IPS-20b (cell line): ENCODE measurements around the gene MTA2.
A peak's percentile ranks its signal among the peaks of the same experiment; 100 is the strongest.
"Not testable (repeated sequence)": the region's sequence is repeated elsewhere in the genome, so short reads cannot be mapped to it uniquely, and the experiment has no call there.

ENCODE experiments used
- H3K27ac ChIP-seq: one replicate; pipeline ENCODE4 v1.5.1; 2013; ENCODE audit warnings: low read length
- H3K27me3 ChIP-seq: 2 replicates; pipeline ENCODE4 v1.6.1; 2013; ENCODE audit warnings: mild to moderate bottlenecking, low read length, inconsistent platforms; ENCODE audit not compliant: insufficient read depth
- H3K36me3 ChIP-seq: 2 replicates; pipeline ENCODE4 v1.6.1; 2013; ENCODE audit warnings: low read depth, mild to moderate bottlenecking, inconsistent platforms, low read length, moderate library complexity; ENCODE audit not compliant: insufficient read depth
- H3K4me1 ChIP-seq: 2 replicates; pipeline ENCODE4 v1.6.1; 2013; ENCODE audit warnings: mild to moderate bottlenecking, control low read depth, inconsistent platforms, low read length, moderate library complexity; ENCODE audit not compliant: insufficient read depth
- H3K4me3 ChIP-seq: 2 replicates; pipeline ENCODE4 v1.5.1; 2013; ENCODE audit warnings: mild to moderate bottlenecking, low read length, inconsistent platforms
- H3K9ac ChIP-seq: 2 replicates; pipeline ENCODE4 v1.6.1; 2013; ENCODE audit warnings: low read depth, mild to moderate bottlenecking, inconsistent platforms, low read length, moderate library complexity
- H3K9me3 ChIP-seq: 2 replicates; pipeline ENCODE4 v1.6.1; 2013; ENCODE audit warnings: mild to moderate bottlenecking, low read depth, low read length, inconsistent platforms; ENCODE audit not compliant: insufficient read depth

The MTA2 gene

DNA sequence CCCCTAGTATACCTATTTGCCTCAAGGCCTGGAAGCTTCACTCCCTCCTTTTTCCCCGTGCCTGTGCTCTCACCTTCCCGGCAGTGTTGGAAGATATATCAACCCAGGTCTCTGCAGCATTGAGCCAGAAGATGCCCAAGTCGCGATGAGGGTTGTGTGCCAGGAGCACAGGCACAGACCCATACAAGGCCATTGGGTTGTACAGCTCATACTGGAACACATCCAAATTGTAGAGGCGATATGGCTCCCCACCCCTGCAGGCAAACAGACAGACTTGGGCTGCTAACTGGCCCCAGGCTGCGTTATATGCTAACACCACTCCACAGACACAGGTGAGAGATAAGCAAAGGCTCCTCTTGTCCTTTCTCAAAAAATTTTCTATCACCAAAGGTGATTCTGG lies 30.8 kb upstream of the MTA2 start:
- Histone ChIP-seq H3K27ac (no peak overlapping the region), H3K9me3 (no peaks in the 10 kb centered on the region), H3K27me3 (no peaks in the 10 kb centered on the region), H3K36me3 (peaks cover 99% of the 10 kb centered on the region), H3K4me3 (no peak overlapping the region), H3K4me1 (no peaks in the 10 kb centered on the region), H3K9ac (no peak overlapping the region)

DNA sequence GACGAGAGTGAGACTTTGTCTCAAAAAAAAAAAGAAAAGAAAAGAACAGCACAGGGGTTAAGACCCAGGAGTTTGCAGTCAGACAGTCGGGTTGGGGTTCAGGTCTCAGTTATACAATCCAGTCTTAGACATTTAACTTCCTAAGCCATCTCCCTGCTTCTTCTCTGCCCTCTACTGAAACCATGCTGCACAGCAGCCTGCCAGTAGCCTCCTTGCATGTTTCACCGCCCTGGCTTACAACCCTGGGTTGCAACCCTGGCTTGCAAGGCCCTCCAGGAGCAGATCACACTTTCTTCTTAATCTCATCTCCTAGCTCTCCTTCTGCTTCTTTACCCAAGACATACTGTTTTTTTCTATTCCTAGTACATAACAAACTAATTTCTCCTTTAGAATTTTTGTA lies 26.0 kb upstream of the MTA2 start:
- no peak overlapping the region for H3K4me3 ChIP-seq
- no peak overlapping the region for H3K27ac ChIP-seq
- H3K36me3 ChIP-seq: peaks cover 83% of the 10 kb centered on the region
- H3K27me3 ChIP-seq: no peaks in the 10 kb centered on the region
- H3K4me1 ChIP-seq: no peaks in the 10 kb centered on the region
- no peak overlapping the region for H3K9ac ChIP-seq
- H3K9me3 ChIP-seq: no peaks in the 10 kb centered on the region

DNA sequence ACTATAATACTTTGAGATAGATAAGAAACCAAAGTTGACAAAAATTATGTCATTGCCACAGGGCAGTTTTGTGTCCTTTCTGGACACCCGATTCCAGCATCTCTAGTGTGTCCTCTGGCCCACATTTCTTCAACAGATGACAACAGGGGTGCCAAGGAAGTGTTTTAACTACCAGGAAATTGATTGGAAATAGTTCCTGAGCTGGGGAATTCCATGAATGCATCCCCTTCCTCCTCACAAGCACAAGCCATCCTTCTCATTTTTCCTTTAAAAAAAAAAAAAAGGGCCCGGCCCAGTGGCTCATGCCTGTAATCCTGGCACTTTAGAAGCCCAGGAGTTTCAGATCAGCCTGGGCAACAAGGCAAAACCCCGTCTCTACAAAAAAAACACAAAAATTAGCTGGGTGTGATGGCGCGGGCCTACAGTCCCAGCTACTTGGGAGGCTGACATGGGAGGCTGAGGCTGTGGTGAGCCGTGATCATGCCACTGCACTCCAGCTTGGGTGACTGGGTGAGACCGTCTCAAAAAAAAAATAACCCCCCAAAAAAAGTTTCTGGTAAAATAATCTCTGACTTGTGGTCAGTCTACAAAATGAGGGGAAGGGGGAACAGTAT lies 20.9 kb upstream of the MTA2 start:
- Histone ChIP-seq H3K4me3 (peak overlapping the region; percentile 59), H3K9ac (peak overlapping the region; percentile 71; the same call in 1 of the 2 replicates), H3K27me3 (no peaks in the 10 kb centered on the region), H3K36me3 (peaks cover 32% of the 10 kb centered on the region), H3K4me1 (peaks cover 5% of the 10 kb centered on the region; the same call in 1 of the 2 replicates), H3K27ac (no peak overlapping the region), H3K9me3 (no peaks in the 10 kb centered on the region)

DNA sequence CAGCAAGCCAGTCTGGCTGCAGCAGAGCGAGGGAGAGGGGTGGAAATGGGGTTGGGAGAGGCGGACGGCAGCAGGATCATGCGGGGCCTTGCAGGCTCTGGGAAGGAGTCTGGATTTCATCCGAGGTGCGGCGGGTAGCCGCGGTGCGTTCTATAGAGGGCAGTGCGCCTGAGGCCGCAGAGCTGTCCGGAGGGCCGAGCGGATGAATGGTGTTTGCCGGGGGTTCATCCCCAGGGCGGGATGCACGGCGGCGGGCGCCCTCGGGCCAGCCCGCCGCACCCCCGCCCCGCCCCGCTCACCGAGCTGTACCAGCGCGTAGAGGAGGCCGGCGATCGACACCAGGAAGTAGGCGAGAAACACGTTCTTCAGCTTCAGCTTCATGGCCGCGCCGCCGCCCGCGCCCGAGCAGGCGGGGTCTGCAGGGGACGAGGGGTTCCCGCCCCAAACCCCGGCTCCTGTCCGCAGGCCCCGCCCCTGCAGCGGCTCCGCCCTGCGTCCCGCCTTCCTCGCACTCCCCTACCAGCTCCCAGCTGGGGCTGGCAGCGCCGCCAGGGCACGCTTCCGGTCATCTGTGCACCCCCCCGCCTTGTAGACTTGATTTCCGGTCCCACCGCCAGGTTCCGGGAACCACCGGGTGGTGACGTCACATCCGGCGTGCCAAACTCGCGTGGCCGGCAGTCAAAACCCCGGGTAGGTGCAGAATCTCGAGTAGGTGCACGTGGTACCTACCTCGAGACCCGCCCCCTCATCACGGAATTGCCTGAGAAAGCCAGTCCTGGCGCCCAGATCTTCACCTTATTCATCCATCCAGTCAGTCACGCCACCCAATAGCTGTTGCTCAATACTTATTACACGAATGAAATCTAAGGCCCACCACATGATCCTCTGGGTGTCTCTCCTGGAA lies 20.2 kb upstream of the MTA2 start, which contains the start of gene B3GAT3:
B3GAT3 (minus strand) TSS at position 420 of the 904 bp plus-strand sequence; CDS start at position 381, 39 bp downstream.
- H3K4me3 ChIP-seq: peak within 1 kb of the TSS; percentile 95
- no peaks in the 10 kb centered on the region for H3K27me3 ChIP-seq
- H3K4me1 ChIP-seq: peaks cover 5% of the 10 kb centered on the region; the same call in 1 of the 2 replicates
- peak within 1 kb of the TSS; percentile 92 for H3K9ac ChIP-seq
- no peaks in the 10 kb centered on the region for H3K9me3 ChIP-seq
- H3K36me3 ChIP-seq: peaks cover 24% of the 10 kb centered on the region
- H3K27ac ChIP-seq: peak within 1 kb of the TSS; percentile 12

DNA sequence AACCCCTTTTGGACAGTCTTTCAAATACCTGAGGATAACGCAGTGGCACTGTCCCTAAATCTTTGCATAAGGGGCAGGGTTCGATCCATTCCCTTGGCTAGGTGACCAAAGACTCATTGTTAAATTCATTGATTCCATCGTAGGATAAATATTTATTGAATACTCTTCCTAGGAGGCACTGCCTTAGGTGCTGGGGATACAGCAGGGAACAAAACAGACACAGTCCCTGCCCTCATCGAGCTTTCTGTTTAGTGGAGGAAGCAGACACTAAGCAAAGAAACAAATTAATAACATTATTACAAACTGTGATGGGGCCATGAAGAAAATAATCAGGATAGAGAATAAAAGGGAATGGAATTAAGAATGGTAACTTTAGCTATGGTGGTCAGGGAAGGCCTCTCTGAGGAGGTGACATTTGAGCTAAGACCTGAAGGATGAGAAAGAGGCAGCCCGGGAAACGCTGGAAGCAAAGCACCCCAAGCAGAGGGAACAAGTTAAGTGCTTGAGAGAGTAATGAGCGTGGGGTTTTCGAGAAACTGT lies 19.4 kb upstream of the MTA2 start:
- H3K4me1 ChIP-seq: peaks cover 5% of the 10 kb centered on the region; the same call in 1 of the 2 replicates
- H3K27me3 ChIP-seq: no peaks in the 10 kb centered on the region
- H3K9me3 ChIP-seq: no peaks in the 10 kb centered on the region
- H3K9ac ChIP-seq: peak overlapping the region; percentile 92
- H3K36me3 ChIP-seq: peaks cover 17% of the 10 kb centered on the region
- peak overlapping the region; percentile 12 for H3K27ac ChIP-seq
- peak overlapping the region; percentile 95 for H3K4me3 ChIP-seq

DNA sequence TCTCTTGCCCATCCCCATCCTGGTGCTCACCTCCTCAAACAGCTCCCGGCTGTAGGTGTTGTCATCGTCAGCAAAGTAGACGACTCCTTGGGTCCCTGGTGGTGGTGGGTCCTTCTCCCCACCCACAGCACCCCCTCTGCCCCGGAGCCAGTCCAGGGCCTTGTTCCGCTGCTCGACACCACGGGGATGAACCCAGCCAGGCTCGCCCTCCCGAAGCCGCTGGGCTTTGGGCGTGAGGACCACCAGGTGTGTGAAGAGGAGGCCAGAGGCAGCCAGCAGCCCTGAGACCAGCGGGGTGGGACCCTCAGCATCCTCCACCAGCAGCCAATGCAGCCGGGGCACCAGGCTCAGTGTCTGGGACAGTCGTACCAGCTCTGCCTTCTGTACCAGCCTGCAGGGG lies 15.3 kb upstream of the MTA2 start:
- not testable (repeated sequence) for H3K27me3 ChIP-seq, H3K9ac ChIP-seq, H3K27ac ChIP-seq, H3K4me1 ChIP-seq, H3K9me3 ChIP-seq, H3K4me3 ChIP-seq, H3K36me3 ChIP-seq

DNA sequence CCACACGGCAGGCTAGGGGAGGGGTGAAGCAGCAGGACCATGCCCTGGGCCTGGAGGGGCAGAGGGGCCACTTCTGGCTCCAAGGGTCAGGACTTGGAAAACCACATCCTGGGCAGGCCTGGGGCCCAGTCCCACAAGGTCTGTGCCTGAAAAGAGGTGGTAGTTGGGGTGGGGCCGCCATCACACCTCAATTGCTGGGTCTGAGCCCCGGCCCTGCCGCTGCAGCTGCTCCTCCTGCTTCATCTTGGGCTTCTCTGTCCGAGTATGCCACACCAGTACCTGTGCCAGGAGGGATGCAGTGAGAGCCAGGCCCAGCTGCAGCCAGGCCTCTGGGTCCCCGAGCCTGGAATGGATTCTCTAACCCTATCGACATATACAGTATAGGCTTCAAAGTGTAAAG lies 13.9 kb upstream of the MTA2 start:
- Histone ChIP-seq H3K9me3 (no peaks in the 10 kb centered on the region), H3K9ac (no peak overlapping the region), H3K27me3 (peaks cover 13% of the 10 kb centered on the region), H3K36me3 (no peaks in the 10 kb centered on the region; the same call in 1 of the 2 replicates), H3K4me3 (no peak overlapping the region), H3K27ac (no peak overlapping the region), H3K4me1 (no peaks in the 10 kb centered on the region; the same call in 1 of the 2 replicates)

DNA sequence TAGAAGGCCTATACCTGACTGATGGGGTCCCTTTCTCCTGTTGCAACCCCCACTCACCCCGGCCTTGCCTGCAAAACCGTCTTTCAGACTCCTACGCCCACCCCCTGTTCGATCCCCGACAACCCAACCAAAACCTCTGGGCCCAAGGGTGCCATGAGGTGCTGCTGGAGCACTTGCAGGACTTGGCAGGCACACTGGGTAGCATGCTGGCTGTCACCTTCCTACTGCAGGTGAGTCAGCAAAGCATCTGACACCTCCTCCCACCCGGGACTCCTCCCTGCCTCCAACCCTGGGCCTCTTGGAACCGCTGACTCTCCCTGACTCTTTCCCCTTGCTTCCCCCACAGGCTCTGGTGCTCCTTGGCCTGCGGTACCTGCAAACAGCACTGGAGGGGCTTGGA lies 12.6 kb upstream of the MTA2 start:
- no peak overlapping the region for H3K9ac ChIP-seq
- no peaks in the 10 kb centered on the region for H3K9me3 ChIP-seq
- H3K27ac ChIP-seq: no peak overlapping the region
- H3K4me3 ChIP-seq: no peak overlapping the region
- H3K27me3 ChIP-seq: peaks cover 13% of the 10 kb centered on the region
- H3K4me1 ChIP-seq: no peaks in the 10 kb centered on the region; the same call in 1 of the 2 replicates
- no peaks in the 10 kb centered on the region; the same call in 1 of the 2 replicates for H3K36me3 ChIP-seq

DNA sequence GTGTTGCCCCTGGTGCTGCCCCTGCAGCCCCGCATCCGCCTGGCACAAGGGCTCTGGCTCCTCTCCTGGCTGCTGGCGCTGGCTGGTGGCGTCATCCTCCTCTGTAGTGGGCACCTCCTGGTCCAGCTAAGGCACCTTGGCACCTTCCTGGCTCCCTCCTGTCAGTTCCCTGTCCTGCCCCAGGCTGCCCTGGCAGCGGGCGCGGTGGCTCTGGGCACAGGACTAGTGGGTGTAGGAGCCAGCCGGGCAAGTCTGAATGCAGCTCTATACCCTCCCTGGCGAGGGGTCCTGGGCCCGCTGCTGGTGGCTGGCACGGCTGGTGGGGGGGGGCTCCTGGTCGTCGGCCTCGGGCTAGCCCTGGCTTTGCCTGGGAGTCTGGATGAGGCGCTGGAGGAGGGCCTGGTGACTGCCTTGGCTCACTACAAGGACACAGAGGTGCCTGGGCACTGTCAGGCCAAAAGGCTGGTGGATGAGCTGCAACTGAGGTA lies 11.7 kb upstream of the MTA2 start:
- Histone ChIP-seq H3K4me1 (no peaks in the 10 kb centered on the region; the same call in 1 of the 2 replicates), H3K27ac (no peak overlapping the region), H3K4me3 (peak overlapping the region; percentile 50; the same call in 1 of the 2 replicates), H3K9ac (no peak overlapping the region), H3K36me3 (no peaks in the 10 kb centered on the region; the same call in 1 of the 2 replicates), H3K9me3 (no peaks in the 10 kb centered on the region), H3K27me3 (peaks cover 13% of the 10 kb centered on the region)

DNA sequence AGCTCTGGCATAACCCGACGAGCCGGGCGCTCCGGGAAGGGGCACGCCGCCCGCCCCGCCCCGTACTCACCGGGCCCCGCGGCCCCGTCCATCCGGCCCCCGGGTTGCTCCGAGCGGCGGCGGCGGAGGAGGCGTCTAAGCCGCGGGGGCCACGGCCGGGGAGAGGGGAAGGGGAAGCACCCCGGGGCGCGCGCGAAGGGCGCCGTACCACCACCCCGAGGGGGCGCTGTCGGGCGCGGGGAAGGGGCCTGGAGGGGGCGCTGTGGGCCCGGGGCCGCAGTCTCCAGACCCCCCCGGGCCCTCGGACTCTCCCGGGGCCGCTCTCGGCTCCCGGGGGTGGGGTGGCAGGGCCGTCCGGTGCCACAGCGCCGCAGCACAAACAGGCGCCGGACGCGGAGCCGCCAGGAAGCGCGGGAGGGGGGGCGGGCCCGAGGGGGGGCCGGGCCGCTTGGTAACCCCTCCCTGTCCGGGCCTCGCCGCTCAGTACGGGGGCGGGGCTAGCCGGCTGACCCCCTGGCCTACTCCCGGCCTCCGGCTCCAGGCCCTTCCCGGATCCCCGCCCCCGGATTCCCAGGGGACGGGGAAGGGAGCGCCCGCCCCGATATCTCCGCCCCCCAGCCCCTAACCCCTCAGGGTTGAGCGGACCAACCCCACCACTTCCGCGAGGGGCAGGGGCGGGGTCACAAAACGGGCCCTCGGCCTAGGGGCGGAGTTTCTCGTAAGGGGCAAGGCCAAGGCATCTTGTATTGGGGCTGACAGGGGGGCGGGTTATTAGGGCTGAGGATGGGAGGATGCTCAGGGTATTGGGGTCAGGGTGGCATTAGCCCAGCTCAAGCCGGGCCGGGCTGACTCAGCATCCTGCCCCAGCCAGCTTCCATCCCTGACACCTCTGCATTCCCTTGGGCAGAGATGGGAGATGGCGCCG lies 11.0 kb upstream of the MTA2 start, which contains the start of the genes EML3 and ROM1:
EML3 (minus strand) TSS at position 410 of the 925 bp plus-strand sequence; CDS start at position 92, 318 bp downstream.
ROM1 (plus strand) TSS at position 892 of the 925 bp plus-strand sequence; CDS start at position 917, 25 bp downstream.
- H3K4me1 ChIP-seq: no peaks in the 10 kb centered on the region; the same call in 1 of the 2 replicates
- H3K27ac ChIP-seq: no peak within 1 kb of the TSS
- H3K36me3 ChIP-seq: no peaks in the 10 kb centered on the region; the same call in 1 of the 2 replicates
- H3K4me3 ChIP-seq: peak within 1 kb of the TSS; percentile 73
- no peaks in the 10 kb centered on the region for H3K9me3 ChIP-seq
- peaks cover 13% of the 10 kb centered on the region for H3K27me3 ChIP-seq
- H3K9ac ChIP-seq: peak within 1 kb of the TSS; percentile 63; the same call in 1 of the 2 replicates
